Measurements from ENCODE around the gene PDPR. TPM values are rescaled to one million over a fixed set of nuclear protein-coding genes. Genes with fewer than 3 reads are reported as not detected.
"Not testable (repeated sequence)": the region's sequence is repeated elsewhere in the genome, so short reads cannot be mapped to it uniquely, and the experiment has no call there.

PDPR gene
- total and polyA plus RNA-seq, 2 of the 4 experiments (the other 2 are of a cell fraction): 12.2 to 19.4 TPM

DNA sequence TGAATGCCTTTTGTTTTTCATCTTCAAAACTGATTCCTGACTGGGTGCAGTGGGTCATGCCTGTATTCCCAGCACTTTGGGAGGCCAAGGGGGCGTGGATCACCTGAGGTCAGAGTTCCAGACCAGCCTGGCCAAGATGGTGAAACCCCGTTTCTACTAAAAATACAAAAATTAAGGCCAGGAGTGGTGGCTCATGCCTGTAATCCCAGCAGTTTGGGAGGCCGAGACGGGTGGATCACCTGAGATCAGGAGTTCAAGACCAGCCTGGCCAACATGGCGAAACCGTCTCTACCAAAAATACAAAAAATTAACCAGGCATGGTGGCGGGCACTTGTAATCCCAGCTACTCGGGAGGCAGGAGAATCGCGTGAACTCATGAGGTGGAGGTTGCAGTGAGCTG is 28.6 kb downstream of the PDPR start:
- DNase-seq; H2BK120ac ChIP-seq (ENCODE audit: low read depth, low read length); H3K4me1 ChIP-seq (ENCODE audit: control insufficient read depth, insufficient read depth, low read length); H4K91ac ChIP-seq (ENCODE audit: insufficient read depth, low read depth, low read length); intact Hi-C loops (cut with micrococcal nuclease); H3K18ac ChIP-seq (ENCODE audit: low read depth, low read length); H3K27me3 ChIP-seq (ENCODE audit: control insufficient read depth, insufficient read depth, low read length); H3K79me1 ChIP-seq (ENCODE audit: low read depth in 1 of 2, low read length in 2 of 2); H2BK5ac ChIP-seq (ENCODE audit: low read depth, low read length, poor library complexity, severe bottlenecking); dilution Hi-C loops (cut with HindIII; ENCODE audit: low sequenced_read_pairs, unreplicated experiment); H3K9me3 ChIP-seq (ENCODE audit: control insufficient read depth, insufficient read depth, low read length); H3K9ac ChIP-seq (ENCODE audit: low read depth, low read length); H2AK9ac ChIP-seq (replicated peaks; ENCODE audit: low read depth, low read length, poor library complexity); H2AFZ ChIP-seq (replicated peaks; ENCODE audit: low read length, poor library complexity); H3K14ac ChIP-seq (replicated peaks; ENCODE audit: low read depth, low read length); H2BK20ac ChIP-seq (ENCODE audit: low read depth, low read length); in situ Hi-C loops (cut with MboI; ENCODE audit: low sequenced_read_pairs); H2AK5ac ChIP-seq (ENCODE audit: low read depth, low read length); POLR2A ChIA-PET (ENCODE audit: unreplicated experiment); H4K8ac ChIP-seq (ENCODE audit: low read depth in 2 of 2, low read length in 2 of 2); H3K4me2 ChIP-seq (ENCODE audit: low read depth, low read length); CTCF ChIA-PET; ATAC-seq (ENCODE audit: low read depth); H3K23ac ChIP-seq (ENCODE audit: low read depth, low read length); H4K20me1 ChIP-seq (ENCODE audit: insufficient read depth, low read length); H4K5ac ChIP-seq (ENCODE audit: low read depth, low read length); BruUV-seq (replicated peaks); H3K27ac ChIP-seq (ENCODE audit: insufficient read depth, low read length); H2BK15ac ChIP-seq (ENCODE audit: low read depth, low read length); H3K56ac ChIP-seq (ENCODE audit: extremely low read depth, insufficient read depth, low read length); H3K9me1 ChIP-seq (ENCODE audit: insufficient read depth, low read length); H3K4me3 ChIP-seq (ENCODE audit: insufficient read depth, low read depth, low read length); H3K4ac ChIP-seq (ENCODE audit: low read depth, low read length): not testable (repeated sequence)
- peaks cover 31% of the 10 kb centered on the region for H3K36me3 ChIP-seq (ENCODE audit: control insufficient read depth, insufficient read depth, low read length)
- WGBS, 2 experiments (ENCODE audit: extremely low coverage in 2 of 2, insufficient read length in 1 of 2): no CpG with 5 or more reads among the region's 10 CpGs

DNA sequence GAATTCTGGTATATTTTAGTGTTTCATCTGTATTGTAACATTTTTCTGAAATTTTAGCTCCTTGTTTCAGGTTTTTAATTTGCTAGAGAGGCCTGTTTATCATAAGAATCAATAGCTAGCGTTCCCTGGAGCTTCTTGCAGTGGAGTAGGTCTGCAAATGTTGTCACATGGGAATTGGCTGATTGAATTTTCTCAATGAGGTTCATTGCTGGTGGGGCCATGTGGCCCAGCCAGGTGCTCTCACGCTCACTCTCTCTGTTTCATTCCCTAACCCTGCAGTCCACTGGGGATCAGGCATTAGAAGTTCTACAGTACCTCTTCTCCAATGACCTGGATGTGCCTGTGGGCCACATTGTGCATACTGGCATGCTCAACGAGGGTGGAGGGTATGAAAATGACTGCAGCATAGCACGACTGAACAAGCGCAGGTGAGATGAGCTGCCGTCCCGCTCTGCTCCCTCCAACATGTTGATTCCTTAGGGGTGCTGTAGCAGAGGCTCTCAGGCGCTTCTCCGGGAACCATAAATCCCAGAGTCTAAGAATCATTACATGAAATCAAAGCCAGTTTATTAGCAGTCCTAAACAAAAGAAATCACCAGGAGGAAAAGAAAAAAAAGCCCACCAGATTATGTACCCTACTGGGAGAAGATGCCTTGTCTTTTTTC is 29.2 kb downstream of the PDPR start:
- H3K9ac ChIP-seq (ENCODE audit: low read depth, low read length); H2AFZ ChIP-seq (replicated peaks; ENCODE audit: low read length, poor library complexity); H2AK9ac ChIP-seq (replicated peaks; ENCODE audit: low read depth, low read length, poor library complexity); H3K9me1 ChIP-seq (ENCODE audit: insufficient read depth, low read length); H2BK20ac ChIP-seq (ENCODE audit: low read depth, low read length); H3K14ac ChIP-seq (replicated peaks; ENCODE audit: low read depth, low read length); H4K8ac ChIP-seq (ENCODE audit: low read depth in 2 of 2, low read length in 2 of 2); H3K4me1 ChIP-seq (ENCODE audit: control insufficient read depth, insufficient read depth, low read length); intact Hi-C loops (cut with micrococcal nuclease); H4K91ac ChIP-seq (ENCODE audit: insufficient read depth, low read depth, low read length); H3K79me1 ChIP-seq (ENCODE audit: low read depth in 1 of 2, low read length in 2 of 2); H3K4me3 ChIP-seq (ENCODE audit: insufficient read depth, low read depth, low read length); H3K4me2 ChIP-seq (ENCODE audit: low read depth, low read length); H3K23ac ChIP-seq (ENCODE audit: low read depth, low read length); BruUV-seq (replicated peaks); H3K27ac ChIP-seq (ENCODE audit: insufficient read depth, low read length); in situ Hi-C loops (cut with MboI; ENCODE audit: low sequenced_read_pairs); H2BK15ac ChIP-seq (ENCODE audit: low read depth, low read length); ATAC-seq (ENCODE audit: low read depth); DNase-seq; H2AK5ac ChIP-seq (ENCODE audit: low read depth, low read length); H3K18ac ChIP-seq (ENCODE audit: low read depth, low read length); CTCF ChIA-PET; H3K27me3 ChIP-seq (ENCODE audit: control insufficient read depth, insufficient read depth, low read length); H4K20me1 ChIP-seq (ENCODE audit: insufficient read depth, low read length); H4K5ac ChIP-seq (ENCODE audit: low read depth, low read length); H3K4ac ChIP-seq (ENCODE audit: low read depth, low read length); H3K56ac ChIP-seq (ENCODE audit: extremely low read depth, insufficient read depth, low read length); POLR2A ChIA-PET (ENCODE audit: unreplicated experiment); H2BK120ac ChIP-seq (ENCODE audit: low read depth, low read length); H3K9me3 ChIP-seq (ENCODE audit: control insufficient read depth, insufficient read depth, low read length); H2BK5ac ChIP-seq (ENCODE audit: low read depth, low read length, poor library complexity, severe bottlenecking); dilution Hi-C loops (cut with HindIII; ENCODE audit: low sequenced_read_pairs, unreplicated experiment): not testable (repeated sequence)
- no CpG with 5 or more reads among the region's 9 CpGs for WGBS, 2 experiments (ENCODE audit: extremely low coverage in 2 of 2, insufficient read length in 1 of 2)
- H3K36me3 ChIP-seq (ENCODE audit: control insufficient read depth, insufficient read depth, low read length): peaks cover 37% of the 10 kb centered on the region
